Astrocyte of the spinal cord (primary cell): ENCODE results near the gene CTU2.

Experiments used
- DNase-seq: peaks from one replicate; pipeline ENCODE4 v3.0.0; 2011; ENCODE audit warnings: low read depth, low spot score
- H3K4me3 ChIP-seq: 2 replicates; pipeline ENCODE4 v1.5.1; 2011; ENCODE audit warnings: low read depth, mild to moderate bottlenecking, low read length, moderate library complexity
- CTCF ChIP-seq: IDR thresholded peaks from 2 replicates; pipeline ENCODE4 v1.5.1; 2012; ENCODE audit warnings: low read depth, mild to moderate bottlenecking, low read length, inconsistent platforms
- in situ Hi-C: cut with HindIII; loops from 2 replicates; pipeline ENCODE4 v1.10.0; 2017; ENCODE audit warnings: low sequenced_read_pairs

The CTU2 gene

GRCh38 chr16:88713568-88714419 lies 7.5 kb downstream of the CTU2 start:
- no peak overlapping the region for H3K4me3 ChIP-seq
- no peak for DNase-seq
- in situ Hi-C loops, result no loop called here
- no peak for TF ChIP-seq CTCF

DNA sequence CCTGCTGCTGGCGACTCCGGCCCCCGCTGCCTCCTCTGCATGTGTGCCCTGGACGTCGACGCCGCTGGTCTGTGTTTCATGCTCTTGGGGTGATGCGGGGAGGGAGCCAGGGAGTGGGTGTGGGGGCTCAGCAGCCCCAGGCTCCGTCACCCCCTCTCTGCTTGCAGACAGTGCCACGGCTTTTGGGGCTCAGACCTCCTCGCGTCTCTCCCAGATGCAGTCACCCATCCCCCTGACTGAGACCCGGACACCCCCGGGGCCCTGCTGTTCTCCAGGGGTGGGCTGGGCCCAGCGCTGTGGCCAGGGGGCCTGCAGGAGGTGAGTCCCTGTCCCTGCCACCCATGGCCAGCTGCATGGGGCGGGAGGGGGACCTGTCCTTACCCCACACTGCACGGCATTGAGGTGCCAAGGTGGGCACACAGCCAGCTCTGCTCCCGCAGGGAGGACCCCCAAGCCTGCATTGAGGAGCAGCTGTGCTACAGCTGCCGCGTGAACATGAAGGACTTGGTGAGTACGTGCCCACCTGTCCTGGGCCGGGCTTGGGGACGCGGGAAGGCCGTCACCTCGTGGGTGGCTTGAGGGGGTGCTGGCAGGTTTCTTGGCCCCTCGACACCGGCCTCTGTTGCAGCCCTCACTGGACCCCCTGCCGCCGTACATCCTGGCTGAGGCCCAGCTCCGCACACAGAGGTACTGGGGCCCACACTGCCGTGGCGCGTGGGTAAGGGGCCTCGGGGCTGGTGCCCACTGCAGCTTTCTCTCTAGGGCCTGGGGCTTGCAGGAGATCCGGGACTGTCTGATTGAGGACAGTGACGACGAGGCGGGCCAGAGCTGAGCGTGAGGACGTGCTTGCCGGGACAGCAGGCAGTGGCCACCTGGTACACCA lies 8.4 kb downstream of the CTU2 start:
- DNase-seq, result no peak
- in situ Hi-C loops, result no loop called here
- H3K4me3 ChIP-seq, result no peak overlapping the region
- no peak for TF ChIP-seq CTCF

GRCh38 chr16:88715312-88716190 lies 9.2 kb downstream of the CTU2 start:
- DNase-seq, result no peak
- in situ Hi-C loops, result no loop called here
- no peak overlapping the region for H3K4me3 ChIP-seq
- TF ChIP-seq CTCF, result no peak

DNA sequence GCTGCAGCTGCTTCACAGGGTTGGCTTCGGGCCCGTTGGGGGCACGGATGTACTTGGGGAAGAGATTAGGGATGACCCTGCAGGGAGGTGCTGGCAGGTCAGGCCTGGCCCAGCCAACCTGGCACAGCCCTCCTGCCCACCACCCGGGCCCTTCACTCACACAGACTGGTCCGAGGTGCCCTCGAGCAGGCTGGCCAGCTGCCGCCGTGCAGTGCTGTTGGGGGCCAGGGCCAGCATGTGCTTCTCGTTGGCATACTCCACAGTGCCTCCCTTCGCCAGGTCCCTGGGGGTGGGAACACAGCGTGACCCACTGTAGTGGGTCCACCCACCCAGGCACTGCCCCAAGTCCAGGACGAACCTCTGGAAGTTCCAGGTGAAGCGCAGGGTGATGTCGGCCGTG lies 9.9 kb downstream of the CTU2 start:
- no peak for TF ChIP-seq CTCF
- DNase-seq, result no peak
- H3K4me3 ChIP-seq, result no peak overlapping the region
- in situ Hi-C loops, result no loop called here

DNA sequence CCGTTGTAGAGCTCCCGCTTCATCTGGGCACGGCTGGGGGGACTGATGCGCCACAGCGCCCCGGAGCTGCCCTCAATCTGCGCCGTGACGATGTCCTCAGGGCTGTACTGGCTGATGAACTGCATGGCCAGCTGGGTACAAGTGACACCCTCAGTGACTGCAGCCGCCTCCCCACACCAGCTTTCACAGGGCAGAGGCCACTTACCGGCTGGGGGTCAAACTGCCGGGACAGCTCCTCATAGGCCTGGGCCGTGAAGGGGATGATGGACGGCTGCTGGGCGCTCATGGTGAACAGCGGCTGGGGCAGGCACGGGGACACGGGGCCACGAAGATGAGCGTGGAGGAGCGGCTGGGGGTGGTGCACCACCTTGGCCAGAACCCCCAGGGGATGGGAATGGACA lies 10.3 kb downstream of the CTU2 start:
- in situ Hi-C loops, result no loop called here
- no peak for TF ChIP-seq CTCF
- no peak for DNase-seq
- H3K4me3 ChIP-seq, result no peak overlapping the region

GRCh38 chr16:88718178-88718577 lies 11.9 kb downstream of the CTU2 start:
- TF ChIP-seq CTCF, result no peak
- in situ Hi-C loops, result no loop called here
- H3K4me3 ChIP-seq, result no peak overlapping the region
- no peak for DNase-seq
